IMR-90 (cell line): ENCODE results near the gene PPARD.

ENCODE experiments used
- MAFK ChIP-seq: IDR thresholded peaks from 2 replicates; pipeline ENCODE4 v1.6.1; 2012; ENCODE audit warnings: low read depth, low read length, improper control_type of control experiment
- SMC3 ChIP-seq: fragments of 150-350 bp; IDR thresholded peaks from 2 replicates; pipeline ENCODE4 v1.6.1; 2016; ENCODE audit warnings: low read depth, mild to moderate bottlenecking, antibody characterized with exemption, low read length, moderate library complexity
- TF ChIP-seq, protein P1 (sequence below): conservative IDR thresholded peaks from 2 replicates; pipeline ENCODE4 v1.5.1; 2012; ENCODE audit warnings: mild to moderate bottlenecking, low read depth, low read length, improper control_type of control experiment

DNA sequence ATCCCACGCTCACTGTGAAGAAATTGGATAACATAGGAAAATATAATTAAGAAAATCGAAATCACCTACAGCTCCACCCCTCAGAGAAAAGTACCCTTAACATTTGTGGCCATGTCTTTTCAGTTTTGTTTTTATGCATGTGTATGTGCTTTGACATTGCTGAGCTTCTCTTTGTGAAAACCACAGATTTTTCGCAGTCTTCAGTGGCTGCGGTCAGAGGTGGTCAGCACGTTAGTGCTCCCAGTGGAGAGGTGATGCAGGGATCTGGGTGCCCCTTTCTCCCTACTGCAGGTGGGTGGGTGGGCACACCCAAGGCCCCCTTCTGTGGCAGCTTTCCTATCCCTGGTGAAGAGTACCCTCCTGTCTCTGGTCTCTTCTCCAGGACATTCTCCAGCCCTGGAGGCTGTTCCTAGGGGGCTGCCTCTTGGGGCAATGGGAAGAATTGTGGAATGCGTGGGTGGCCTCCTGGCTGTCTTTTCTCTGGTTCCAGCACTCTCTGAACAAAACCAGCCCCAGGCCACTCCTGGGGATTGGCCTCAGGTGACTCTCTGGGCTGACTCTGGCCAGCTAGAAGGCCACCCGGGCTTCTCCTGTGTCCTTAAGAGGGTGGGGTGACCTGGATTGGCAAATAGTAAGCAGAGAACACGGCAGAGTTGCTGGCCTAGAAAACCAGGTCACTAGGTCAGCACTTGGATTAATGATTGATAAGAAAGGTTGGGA, 59.9 kb downstream of the PPARD start:
- TF ChIP-seq, protein P1, sequence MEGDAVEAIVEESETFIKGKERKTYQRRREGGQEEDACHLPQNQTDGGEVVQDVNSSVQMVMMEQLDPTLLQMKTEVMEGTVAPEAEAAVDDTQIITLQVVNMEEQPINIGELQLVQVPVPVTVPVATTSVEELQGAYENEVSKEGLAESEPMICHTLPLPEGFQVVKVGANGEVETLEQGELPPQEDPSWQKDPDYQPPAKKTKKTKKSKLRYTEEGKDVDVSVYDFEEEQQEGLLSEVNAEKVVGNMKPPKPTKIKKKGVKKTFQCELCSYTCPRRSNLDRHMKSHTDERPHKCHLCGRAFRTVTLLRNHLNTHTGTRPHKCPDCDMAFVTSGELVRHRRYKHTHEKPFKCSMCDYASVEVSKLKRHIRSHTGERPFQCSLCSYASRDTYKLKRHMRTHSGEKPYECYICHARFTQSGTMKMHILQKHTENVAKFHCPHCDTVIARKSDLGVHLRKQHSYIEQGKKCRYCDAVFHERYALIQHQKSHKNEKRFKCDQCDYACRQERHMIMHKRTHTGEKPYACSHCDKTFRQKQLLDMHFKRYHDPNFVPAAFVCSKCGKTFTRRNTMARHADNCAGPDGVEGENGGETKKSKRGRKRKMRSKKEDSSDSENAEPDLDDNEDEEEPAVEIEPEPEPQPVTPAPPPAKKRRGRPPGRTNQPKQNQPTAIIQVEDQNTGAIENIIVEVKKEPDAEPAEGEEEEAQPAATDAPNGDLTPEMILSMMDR = no peak
- TF ChIP-seq MAFK (no peak), SMC3 (no peak)
